Panc1 (cell line): Measurements from ENCODE around the gene SORL1. TPM values are rescaled to one million over a fixed set of nuclear protein-coding genes. Genes with fewer than 3 reads are reported as not detected.

ENCODE experiments used
- ATAC-seq: fragments of 200-7000 bp; cut with Tn5 transposase; 2 replicates; pipeline ENCODE4 v1.9.1; 2020; ENCODE audit warnings: mild to moderate bottlenecking, moderate library complexity
- BruUV-seq: library from RNA; stranded (reverse); fragments of 400-500 nt; replicated peaks from 2 replicates; lab custom pipeline; 2021; lab: Mats Ljungman, UMichigan
- CTCF ChIA-PET: fragments of 300-600 bp; sonication (Branson Sonifier 250); formaldehyde crosslinking; loops from one replicate; lab custom pipeline; 2022; ENCODE audit warnings: antibody characterized with exemption; lab: Charles Lee
- POLR2A ChIA-PET: fragments of 300-600 bp; sonication (Branson Sonifier 250); formaldehyde crosslinking; loops from one replicate; lab custom pipeline; 2022; ENCODE audit warnings: antibody characterized with exemption; lab: Charles Lee
- DNase-seq: peaks from one replicate; pipeline ENCODE4 v3.0.0-alpha.2; 2010; ENCODE audit warnings: low read depth, low spot score
- H3K27ac ChIP-seq: 2 replicates; pipeline ENCODE4 v1.5.1; 2011; ENCODE audit warnings: mild to moderate bottlenecking, low read length, inconsistent platforms
- H3K27me3 ChIP-seq: fragments of 200-500 bp; sonication (Bioruptor generic); 2 replicates; pipeline ENCODE4 v1.6.0; 2014; ENCODE audit warnings: low read length, inconsistent platforms; ENCODE audit not compliant: control insufficient read depth, insufficient read depth
- H3K36me3 ChIP-seq: fragments of 200-500 bp; sonication (Bioruptor generic); 2 replicates; pipeline ENCODE4 v1.5.1; 2014; ENCODE audit warnings: inconsistent platforms, mild to moderate bottlenecking, low read length, moderate library complexity; ENCODE audit not compliant: control insufficient read depth, insufficient read depth
- H3K4me1 ChIP-seq: 2 replicates; pipeline ENCODE4 v1.5.1; 2011; ENCODE audit warnings: inconsistent platforms, mild to moderate bottlenecking, low read length, moderate library complexity; ENCODE audit not compliant: control insufficient read depth, insufficient read depth
- H3K4me3 ChIP-seq, 2 experiments: 2 replicates each; pipeline ENCODE4 v1.5.1; 2011 to 2012; ENCODE audit warnings: low read depth in 2 of 2, low read length in 2 of 2, mild to moderate bottlenecking in 2 of 2, inconsistent platforms in 1 of 2, moderate library complexity in 1 of 2
- H3K9me3 ChIP-seq: fragments of 200-500 bp; sonication (Bioruptor generic); 2 replicates; pipeline ENCODE4 v1.5.1; 2014; ENCODE audit warnings: low read depth, mild to moderate bottlenecking, inconsistent platforms, low read length, moderate library complexity; ENCODE audit not compliant: control insufficient read depth, insufficient read depth
- CTCF ChIP-seq: fragments of 450-650 bp; IDR thresholded peaks from 2 replicates; pipeline ENCODE4 v1.5.1; 2017; ENCODE audit warnings: mild to moderate bottlenecking
- POLR2AphosphoS5 ChIP-seq: IDR thresholded peaks from 2 replicates; pipeline ENCODE4 v1.6.1; 2012; ENCODE audit warnings: mild to moderate bottlenecking, low read depth, low read length, moderate library complexity
- REST ChIP-seq, 2 experiments: IDR thresholded peaks; 2 replicates each; pipeline ENCODE4 v1.6.1; 2011 to 2012; ENCODE audit warnings: low read depth in 2 of 2, control low read depth in 1 of 2, low read length in 1 of 2, mild to moderate bottlenecking in 1 of 2, moderate library complexity in 1 of 2; ENCODE audit not compliant: insufficient read depth in 1 of 2
- SIN3A ChIP-seq: IDR thresholded peaks from 2 replicates; pipeline ENCODE4 v1.6.1; 2012; ENCODE audit warnings: low read depth, mild to moderate bottlenecking, low read length, moderate library complexity, borderline replicate concordance; ENCODE audit not compliant: insufficient read depth
- TCF7L2 ChIP-seq: IDR thresholded peaks from 2 replicates; pipeline ENCODE4 v1.6.1; 2011; ENCODE audit warnings: mild to moderate bottlenecking, low read depth, low read length, inconsistent platforms
- in situ Hi-C: cut with HindIII; loops from 2 replicates; pipeline ENCODE4 v1.10.0; 2016; ENCODE audit warnings: low sequenced_read_pairs, low pct_unique_long_range_greater_than_20kb
- intact Hi-C: fragments of 100-400 bp; cut with micrococcal nuclease; formaldehyde crosslinking; loops from one replicate; pipeline ENCODE4 v1.10.0; 2022; ENCODE audit not compliant: unreplicated experiment
- total RNA-seq: library from RNA; stranded (reverse); gene quantifications from one replicate; pipeline ENCODE4 v1.2.1, GENCODE V29; 2021; ENCODE audit not compliant: unreplicated experiment

Gene SORL1
- total RNA-seq, 1 experiment from 2014 or later, result 36.3 TPM

DNA sequence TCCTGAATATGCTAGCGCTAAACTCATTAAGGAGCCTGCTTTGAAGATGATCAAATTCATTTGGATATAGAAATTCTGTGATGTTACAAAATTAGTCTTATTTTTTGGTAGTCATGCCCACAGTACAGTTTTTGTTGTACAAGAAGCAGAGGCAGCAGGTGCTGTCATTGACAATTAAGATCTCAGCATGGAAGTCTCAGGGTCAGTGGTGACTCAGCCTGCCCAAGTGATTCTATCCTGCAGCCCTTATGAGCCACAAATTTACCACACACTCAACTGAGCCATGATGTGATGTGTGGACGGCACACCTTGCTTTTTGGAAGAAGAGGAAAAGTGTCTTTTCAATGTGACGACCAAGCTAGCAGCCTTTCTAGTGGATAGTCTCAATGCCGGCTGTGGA lies 154.2 kb downstream of the SORL1 start:
- H3K9me3 ChIP-seq, result no peaks in the 10 kb centered on the region
- H3K4me3 ChIP-seq, result no peak overlapping the region
- no peaks in the 10 kb centered on the region for H3K4me1 ChIP-seq
- TF ChIP-seq SIN3A, result no peak
- in situ Hi-C loops (no loop called here), intact Hi-C loops (no loop called here)
- H3K27ac ChIP-seq, result no peak overlapping the region
- BruUV-seq, result no TSS peak
- DNase-seq, result no peak
- CTCF ChIA-PET, result no interaction called here
- ATAC-seq, result no peak
- POLR2A ChIA-PET, result no interaction called here
- no peaks in the 10 kb centered on the region; the same call in 1 of the 2 replicates for H3K36me3 ChIP-seq
- H3K27me3 ChIP-seq, result no peaks in the 10 kb centered on the region

GRCh38 chr11:121607341-121607740 lies 155.2 kb downstream of the SORL1 start:
- intact Hi-C loops, result no loop called here
- Histone ChIP-seq H3K27ac (no peak overlapping the region), H3K4me1 (no peaks in the 10 kb centered on the region), H3K9me3 (no peaks in the 10 kb centered on the region), H3K4me3 (no peak overlapping the region), H3K27me3 (no peaks in the 10 kb centered on the region), H3K36me3 (no peaks in the 10 kb centered on the region; the same call in 1 of the 2 replicates)
- TF ChIP-seq TCF7L2 (no peak), POLR2AphosphoS5 (no peak), REST (IDR thresholded peaks at IDR 0.05; ENCODE audit: insufficient read depth in 1 of 2, low read depth in 2 of 2, low read length in 1 of 2) (no peak), CTCF (no peak), SIN3A (no peak)
- no TSS peak for BruUV-seq
- CTCF ChIA-PET, result no interaction called here
- POLR2A ChIA-PET, result no interaction called here
- in situ Hi-C loops, result no loop called here
- DNase-seq (no peak), ATAC-seq (no peak)

- POLR2A ChIA-PET, result no interaction called here
- Histone ChIP-seq H3K9me3 (no peaks in the 10 kb centered on the region), H3K36me3 (no peaks in the 10 kb centered on the region; the same call in 1 of the 2 replicates), H3K4me1 (no peaks in the 10 kb centered on the region), H3K4me3 (no peak overlapping the region), H3K27me3 (no peaks in the 10 kb centered on the region), H3K27ac (no peak overlapping the region)
- intact Hi-C loops (no loop called here), in situ Hi-C loops (no loop called here)
- TF ChIP-seq TCF7L2 (no peak), REST (IDR thresholded peaks at IDR 0.05; ENCODE audit: insufficient read depth in 1 of 2, low read depth in 2 of 2, low read length in 1 of 2) (no peak), POLR2AphosphoS5 (no peak), SIN3A (no peak), CTCF (no peak)
- ATAC-seq (no peak), DNase-seq (no peak)
- CTCF ChIA-PET, result no interaction called here
- BruUV-seq, result no TSS peak
Measured at GRCh38 chr11:121608545-121609098, 156.5 kb downstream of the SORL1 start.
